ENCODE data around the gene MAP4K5. TPM values are rescaled to one million over a fixed set of nuclear protein-coding genes. Genes with fewer than 3 reads are reported as not detected.

The MAP4K5 gene
- total RNA-seq, 1 donor = 134 TPM

DNA sequence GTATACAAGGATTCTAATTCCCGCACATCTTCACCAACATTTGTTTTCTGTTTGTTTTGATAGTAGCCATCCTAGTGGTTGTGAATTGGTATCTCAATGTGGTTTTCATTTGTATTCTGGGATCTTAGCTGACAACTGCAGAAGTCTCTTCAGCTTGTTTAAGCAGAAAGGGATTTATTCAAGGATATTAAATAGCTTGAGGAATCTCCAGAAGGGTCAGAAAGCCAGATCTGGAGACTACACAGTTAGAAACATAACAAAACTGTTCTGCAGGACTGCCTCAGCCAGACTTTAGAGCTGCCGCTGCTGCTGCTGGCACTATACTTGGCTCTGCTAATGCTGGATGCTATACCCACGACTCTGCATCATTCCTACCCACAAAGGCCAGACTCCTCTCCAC, 122.3 kb downstream of the MAP4K5 start:
- TF ChIP-seq, protein P1, sequence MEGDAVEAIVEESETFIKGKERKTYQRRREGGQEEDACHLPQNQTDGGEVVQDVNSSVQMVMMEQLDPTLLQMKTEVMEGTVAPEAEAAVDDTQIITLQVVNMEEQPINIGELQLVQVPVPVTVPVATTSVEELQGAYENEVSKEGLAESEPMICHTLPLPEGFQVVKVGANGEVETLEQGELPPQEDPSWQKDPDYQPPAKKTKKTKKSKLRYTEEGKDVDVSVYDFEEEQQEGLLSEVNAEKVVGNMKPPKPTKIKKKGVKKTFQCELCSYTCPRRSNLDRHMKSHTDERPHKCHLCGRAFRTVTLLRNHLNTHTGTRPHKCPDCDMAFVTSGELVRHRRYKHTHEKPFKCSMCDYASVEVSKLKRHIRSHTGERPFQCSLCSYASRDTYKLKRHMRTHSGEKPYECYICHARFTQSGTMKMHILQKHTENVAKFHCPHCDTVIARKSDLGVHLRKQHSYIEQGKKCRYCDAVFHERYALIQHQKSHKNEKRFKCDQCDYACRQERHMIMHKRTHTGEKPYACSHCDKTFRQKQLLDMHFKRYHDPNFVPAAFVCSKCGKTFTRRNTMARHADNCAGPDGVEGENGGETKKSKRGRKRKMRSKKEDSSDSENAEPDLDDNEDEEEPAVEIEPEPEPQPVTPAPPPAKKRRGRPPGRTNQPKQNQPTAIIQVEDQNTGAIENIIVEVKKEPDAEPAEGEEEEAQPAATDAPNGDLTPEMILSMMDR (IDR thresholded peaks at IDR 0.05; ENCODE audit: extremely low read depth, low read depth, low read length) = no peak
- H3K27ac ChIP-seq (ENCODE audit: low read depth, low read length) = no peak overlapping the region
- no peaks in the 10 kb centered on the region for H3K79me2 ChIP-seq (ENCODE audit: insufficient read depth, low read length)
- no peaks in the 10 kb centered on the region for H3K27me3 ChIP-seq (ENCODE audit: insufficient read depth, low read length)
- DNase-seq (ENCODE audit: insufficient read length, low spot score, missing footprints) = no peak
- H4K20me1 ChIP-seq (ENCODE audit: insufficient read depth, low read length) = peaks cover 6% of the 10 kb centered on the region
- no peaks in the 10 kb centered on the region for H3K36me3 ChIP-seq (ENCODE audit: insufficient read depth, low read length)
- no peak overlapping the region for H3K4me3 ChIP-seq (ENCODE audit: insufficient read depth, low read length)
- no peaks in the 10 kb centered on the region for H3K9me3 ChIP-seq (ENCODE audit: low read depth, low read length)
- no peak overlapping the region for H2AFZ ChIP-seq (ENCODE audit: low read length)
- peaks cover 17% of the 10 kb centered on the region for H3K4me1 ChIP-seq (ENCODE audit: insufficient read depth, low read length)
- no peak overlapping the region for H3K4me2 ChIP-seq (ENCODE audit: insufficient read depth, low read length)

DNA sequence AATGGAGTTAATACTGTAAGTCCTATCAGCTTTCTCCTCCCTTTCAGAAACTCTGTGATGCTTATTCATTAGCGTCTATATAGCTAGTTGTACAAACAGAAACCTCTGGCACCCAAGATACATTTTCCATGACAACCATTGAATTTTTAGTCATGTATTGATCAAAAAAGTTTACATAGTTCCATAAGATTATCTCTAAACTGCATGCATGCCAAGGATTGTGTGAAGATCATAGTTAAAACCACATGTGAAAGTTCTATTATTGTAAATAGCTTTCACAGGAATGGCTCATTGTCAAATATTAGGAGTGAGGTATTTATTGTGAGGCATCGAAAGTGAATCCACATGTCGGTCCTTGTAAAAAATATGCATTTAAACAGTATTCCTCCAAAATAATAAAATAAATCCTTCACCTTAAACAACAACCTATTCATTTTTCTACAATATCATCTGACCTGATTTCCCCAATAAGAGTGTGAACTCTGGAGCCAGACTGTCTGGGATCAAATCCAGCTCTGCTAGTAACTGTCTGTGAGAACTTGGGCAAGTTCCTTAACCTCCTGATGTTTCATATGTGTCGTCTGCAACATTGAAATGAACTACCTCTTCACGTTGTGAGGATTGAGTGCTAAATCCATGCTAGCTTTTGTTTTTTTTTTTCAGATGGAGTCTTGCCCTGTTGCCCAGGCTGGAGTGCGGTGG, 125.1 kb downstream of the MAP4K5 start:
- DNase-seq (ENCODE audit: insufficient read length, low spot score, missing footprints) = no peak
- H3K79me2 ChIP-seq (ENCODE audit: insufficient read depth, low read length) = no peaks in the 10 kb centered on the region
- H4K20me1 ChIP-seq (ENCODE audit: insufficient read depth, low read length) = peaks cover 6% of the 10 kb centered on the region

DNA sequence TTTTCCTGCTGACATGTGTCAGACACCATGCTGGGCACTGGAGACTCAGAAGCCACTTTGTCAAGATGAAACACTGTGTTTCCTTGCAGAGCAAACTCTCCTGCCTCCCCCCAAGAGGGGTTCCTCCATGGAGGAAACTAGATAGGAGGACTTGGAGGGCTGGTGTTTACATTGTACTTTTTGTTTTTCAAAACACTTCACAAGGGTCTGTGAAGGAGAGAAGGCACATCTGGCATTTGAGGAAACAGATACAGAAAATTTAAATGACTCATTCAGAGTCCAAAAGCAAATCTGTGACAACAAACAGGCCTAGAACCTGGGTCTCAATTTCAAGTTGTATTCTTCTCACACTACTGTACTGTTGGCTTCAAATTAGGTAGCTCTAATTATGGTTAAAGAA, 128.9 kb downstream of the MAP4K5 start:
- TF ChIP-seq, protein P1 (IDR thresholded peaks at IDR 0.05; ENCODE audit: extremely low read depth, low read depth, low read length) = no peak
- Histone ChIP-seq H3K79me2 (ENCODE audit: insufficient read depth, low read length) (no peaks in the 10 kb centered on the region), H4K20me1 (ENCODE audit: insufficient read depth, low read length) (no peaks in the 10 kb centered on the region), H2AFZ (ENCODE audit: low read length) (no peak overlapping the region), H3K36me3 (ENCODE audit: insufficient read depth, low read length) (no peaks in the 10 kb centered on the region), H3K4me1 (ENCODE audit: insufficient read depth, low read length) (peaks cover 13% of the 10 kb centered on the region), H3K27me3 (ENCODE audit: insufficient read depth, low read length) (no peaks in the 10 kb centered on the region), H3K9me3 (ENCODE audit: low read depth, low read length) (no peaks in the 10 kb centered on the region), H3K27ac (ENCODE audit: low read depth, low read length) (no peak overlapping the region), H3K4me2 (ENCODE audit: insufficient read depth, low read length) (no peak overlapping the region), H3K4me3 (ENCODE audit: insufficient read depth, low read length) (no peak overlapping the region)
- DNase-seq (ENCODE audit: insufficient read length, low spot score, missing footprints) = no peak

More for the DNA sequence above, 125.1 kb downstream of the MAP4K5 start:
- Histone ChIP-seq H3K4me1 (ENCODE audit: insufficient read depth, low read length) (peaks cover 17% of the 10 kb centered on the region), H3K4me2 (ENCODE audit: insufficient read depth, low read length) (no peak overlapping the region), H2AFZ (ENCODE audit: low read length) (no peak overlapping the region), H3K36me3 (ENCODE audit: insufficient read depth, low read length) (no peaks in the 10 kb centered on the region), H3K4me3 (ENCODE audit: insufficient read depth, low read length) (no peak overlapping the region), H3K27me3 (ENCODE audit: insufficient read depth, low read length) (no peaks in the 10 kb centered on the region), H3K27ac (ENCODE audit: low read depth, low read length) (no peak overlapping the region), H3K9me3 (ENCODE audit: low read depth, low read length) (no peaks in the 10 kb centered on the region)
- TF ChIP-seq, protein P1 (IDR thresholded peaks at IDR 0.05; ENCODE audit: extremely low read depth, low read depth, low read length) = no peak

DNA sequence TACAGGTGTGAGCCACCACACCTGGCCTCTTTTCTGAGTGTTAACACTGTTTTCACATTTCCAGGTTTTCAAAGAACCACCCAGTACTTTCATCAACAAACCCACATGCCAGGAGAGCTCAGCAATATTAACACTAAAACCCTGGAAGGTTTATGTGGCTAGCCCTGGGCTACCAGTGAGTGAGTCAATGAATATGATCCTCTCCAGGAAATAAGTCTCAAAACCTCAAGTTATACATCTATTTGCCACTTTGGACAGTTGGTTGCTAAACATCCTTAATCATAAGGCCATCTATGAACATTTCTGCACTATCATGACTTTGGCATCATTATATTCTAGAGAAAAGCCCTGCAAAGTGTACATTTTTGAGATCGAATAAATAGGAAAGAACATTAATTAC, 129.4 kb downstream of the MAP4K5 start:
- Histone ChIP-seq H3K79me2 (ENCODE audit: insufficient read depth, low read length) (no peaks in the 10 kb centered on the region), H3K9me3 (ENCODE audit: low read depth, low read length) (no peaks in the 10 kb centered on the region), H4K20me1 (ENCODE audit: insufficient read depth, low read length) (no peaks in the 10 kb centered on the region), H3K27me3 (ENCODE audit: insufficient read depth, low read length) (no peaks in the 10 kb centered on the region), H3K36me3 (ENCODE audit: insufficient read depth, low read length) (no peaks in the 10 kb centered on the region), H3K4me2 (ENCODE audit: insufficient read depth, low read length) (no peak overlapping the region), H2AFZ (ENCODE audit: low read length) (no peak overlapping the region), H3K4me3 (ENCODE audit: insufficient read depth, low read length) (no peak overlapping the region), H3K27ac (ENCODE audit: low read depth, low read length) (no peak overlapping the region), H3K4me1 (ENCODE audit: insufficient read depth, low read length) (peaks cover 16% of the 10 kb centered on the region)
- DNase-seq (ENCODE audit: insufficient read length, low spot score, missing footprints) = no peak
- TF ChIP-seq, protein P1 (IDR thresholded peaks at IDR 0.05; ENCODE audit: extremely low read depth, low read depth, low read length) = no peak

Measured in osteoblast (primary cell).